Measurements from ENCODE around the gene ADAM10.

ADAM10 gene

GRCh38 chr15:58755956-58756355, 6.4 kb upstream of the ADAM10 start:
- no peak for FAIRE-seq

GRCh38 chr15:58755350-58755749, 5.8 kb upstream of the ADAM10 start:
- no peak for FAIRE-seq

GRCh38 chr15:58752716-58753115, 3.2 kb upstream of the ADAM10 start:
- FAIRE-seq = no peak

GRCh38 chr15:58748852-58749531, 515 bp downstream of the ADAM10 start:
- FAIRE-seq = no peak

- no peak for FAIRE-seq
These were observed 1.3 kb downstream of the ADAM10 start for GRCh38 chr15:58748040-58748851.

GRCh38 chr15:58746174-58746573, 3.3 kb downstream of the ADAM10 start:
- FAIRE-seq = no peak

- no peak for FAIRE-seq
These were observed 6.5 kb downstream of the ADAM10 start for GRCh38 chr15:58742819-58743502.

GRCh38 chr15:58742022-58742813, 7.3 kb downstream of the ADAM10 start:
- FAIRE-seq = no peak

- no peak for FAIRE-seq
These were observed 8.5 kb downstream of the ADAM10 start for GRCh38 chr15:58741032-58741431.

- FAIRE-seq = no peak
These were observed 9.1 kb downstream of the ADAM10 start for GRCh38 chr15:58740436-58740835.

GRCh38 chr15:58738046-58738707, 11.3 kb downstream of the ADAM10 start:
- no peak for FAIRE-seq

GRCh38 chr15:58737298-58737697, 12.2 kb downstream of the ADAM10 start:
- no peak for FAIRE-seq

- no peak for FAIRE-seq
These were observed 13.4 kb downstream of the ADAM10 start for GRCh38 chr15:58736018-58736643.

GRCh38 chr15:58734859-58735258, 14.6 kb downstream of the ADAM10 start:
- FAIRE-seq = no peak

GRCh38 chr15:58732625-58733363, 16.7 kb downstream of the ADAM10 start:
- FAIRE-seq = no peak

- FAIRE-seq = no peak
These were observed 17.6 kb downstream of the ADAM10 start for GRCh38 chr15:58731756-58732535.

- FAIRE-seq = no peak
These were observed 22.6 kb downstream of the ADAM10 start for GRCh38 chr15:58726867-58727266.

GRCh38 chr15:58724466-58724865, 25.0 kb downstream of the ADAM10 start:
- no peak for FAIRE-seq

- no peak for FAIRE-seq
These were observed 32.1 kb downstream of the ADAM10 start for GRCh38 chr15:58717357-58717756.

- no peak for FAIRE-seq
These were observed 33.5 kb downstream of the ADAM10 start for GRCh38 chr15:58716027-58716426.

Measured in colon (tissue), 2 donors.